Measurements from ENCODE around the gene ZNF500.

The ZNF500 gene

GRCh38 chr16:4709481-4709880 is 57.5 kb downstream of the ZNF500 start:
- H3K4me1 ChIP-seq (ENCODE audit: control insufficient read depth in 2 of 2, insufficient read depth in 2 of 2, low read length in 2 of 2): no peaks in the 10 kb centered on the region
- H3K9ac ChIP-seq (ENCODE audit: low read depth in 1 of 2, low read length in 2 of 2): no peak overlapping the region
- H3K27ac ChIP-seq (ENCODE audit: low read depth in 2 of 2, low read length in 2 of 2): no peak overlapping the region
- H3K9me3 ChIP-seq (ENCODE audit: control insufficient read depth in 2 of 2, low read length in 2 of 2): no peaks in the 10 kb centered on the region
- no peaks in the 10 kb centered on the region for H3K27me3 ChIP-seq (ENCODE audit: control insufficient read depth in 2 of 2, insufficient read depth in 2 of 2, low read length in 2 of 2)
- no peak overlapping the region for H3K4me3 ChIP-seq (ENCODE audit: low read length in 2 of 2)
- peaks cover 28 to 34% of the 10 kb centered on the region in 2 donors for H3K36me3 ChIP-seq (ENCODE audit: control insufficient read depth in 2 of 2, insufficient read depth in 2 of 2, low read length in 2 of 2)

GRCh38 chr16:4706871-4707270 is 60.1 kb downstream of the ZNF500 start:
- Histone ChIP-seq H3K9ac (ENCODE audit: low read depth in 1 of 2, low read length in 2 of 2) (no peak overlapping the region), H3K36me3 (ENCODE audit: control insufficient read depth in 2 of 2, insufficient read depth in 2 of 2, low read length in 2 of 2) (peaks cover 18 to 24% of the 10 kb centered on the region in 2 donors), H3K4me1 (ENCODE audit: control insufficient read depth in 2 of 2, insufficient read depth in 2 of 2, low read length in 2 of 2) (peaks cover 5 to 12% of the 10 kb centered on the region in 2 donors), H3K27me3 (ENCODE audit: control insufficient read depth in 2 of 2, insufficient read depth in 2 of 2, low read length in 2 of 2) (no peaks in the 10 kb centered on the region), H3K9me3 (ENCODE audit: control insufficient read depth in 2 of 2, low read length in 2 of 2) (no peaks in the 10 kb centered on the region), H3K4me3 (ENCODE audit: low read length in 2 of 2) (no peak overlapping the region), H3K27ac (ENCODE audit: low read depth in 2 of 2, low read length in 2 of 2) (no peak overlapping the region)

- H3K36me3 ChIP-seq (ENCODE audit: control insufficient read depth in 2 of 2, insufficient read depth in 2 of 2, low read length in 2 of 2): peaks cover 23 to 27% of the 10 kb centered on the region in 2 donors
- H3K4me3 ChIP-seq (ENCODE audit: low read length in 2 of 2): no peak overlapping the region
Measured at GRCh38 chr16:4704913-4705312, 62.0 kb downstream of the ZNF500 start.

GRCh38 chr16:4704491-4704890 is 62.5 kb downstream of the ZNF500 start:
- Histone ChIP-seq H3K9me3 (ENCODE audit: control insufficient read depth in 2 of 2, low read length in 2 of 2) (no peaks in the 10 kb centered on the region), H3K36me3 (ENCODE audit: control insufficient read depth in 2 of 2, insufficient read depth in 2 of 2, low read length in 2 of 2) (peaks cover 21 to 31% of the 10 kb centered on the region in 2 donors), H3K9ac (ENCODE audit: low read depth in 1 of 2, low read length in 2 of 2) (no peak overlapping the region), H3K27ac (ENCODE audit: low read depth in 2 of 2, low read length in 2 of 2) (no peak overlapping the region), H3K27me3 (ENCODE audit: control insufficient read depth in 2 of 2, insufficient read depth in 2 of 2, low read length in 2 of 2) (no peaks in the 10 kb centered on the region), H3K4me1 (ENCODE audit: control insufficient read depth in 2 of 2, insufficient read depth in 2 of 2, low read length in 2 of 2) (peaks cover 14 to 19% of the 10 kb centered on the region in 2 donors), H3K4me3 (ENCODE audit: low read length in 2 of 2) (no peak overlapping the region)

More at GRCh38 chr16:4704913-4705312, 62.0 kb downstream of the ZNF500 start:
- Histone ChIP-seq H3K9ac (ENCODE audit: low read depth in 1 of 2, low read length in 2 of 2) (no peak overlapping the region), H3K27ac (ENCODE audit: low read depth in 2 of 2, low read length in 2 of 2) (no peak overlapping the region), H3K9me3 (ENCODE audit: control insufficient read depth in 2 of 2, low read length in 2 of 2) (no peaks in the 10 kb centered on the region), H3K4me1 (ENCODE audit: control insufficient read depth in 2 of 2, insufficient read depth in 2 of 2, low read length in 2 of 2) (peaks cover 14 to 19% of the 10 kb centered on the region in 2 donors), H3K27me3 (ENCODE audit: control insufficient read depth in 2 of 2, insufficient read depth in 2 of 2, low read length in 2 of 2) (no peaks in the 10 kb centered on the region)

- H3K4me1 ChIP-seq (ENCODE audit: control insufficient read depth in 2 of 2, insufficient read depth in 2 of 2, low read length in 2 of 2): peaks cover 14 to 19% of the 10 kb centered on the region in 2 donors
- H3K9ac ChIP-seq (ENCODE audit: low read depth in 1 of 2, low read length in 2 of 2): no peak overlapping the region
- H3K27me3 ChIP-seq (ENCODE audit: control insufficient read depth in 2 of 2, insufficient read depth in 2 of 2, low read length in 2 of 2): no peaks in the 10 kb centered on the region
- H3K36me3 ChIP-seq (ENCODE audit: control insufficient read depth in 2 of 2, insufficient read depth in 2 of 2, low read length in 2 of 2): peaks cover 27 to 36% of the 10 kb centered on the region in 2 donors
- no peak overlapping the region for H3K4me3 ChIP-seq (ENCODE audit: low read length in 2 of 2)
- H3K27ac ChIP-seq (ENCODE audit: low read depth in 2 of 2, low read length in 2 of 2): no peak overlapping the region
- H3K9me3 ChIP-seq (ENCODE audit: control insufficient read depth in 2 of 2, low read length in 2 of 2): no peaks in the 10 kb centered on the region
Measured at GRCh38 chr16:4703906-4704305, 63.1 kb downstream of the ZNF500 start.

- peaks cover 28 to 40% of the 10 kb centered on the region in 2 donors for H3K36me3 ChIP-seq (ENCODE audit: control insufficient read depth in 2 of 2, insufficient read depth in 2 of 2, low read length in 2 of 2)
- H3K27ac ChIP-seq (ENCODE audit: low read depth in 2 of 2, low read length in 2 of 2): peak overlapping the region; percentile 84 to 88
- H3K9ac ChIP-seq (ENCODE audit: low read depth in 1 of 2, low read length in 2 of 2): peak overlapping the region in 1 of 2 donors; percentile 66
Measured at GRCh38 chr16:4702466-4702808, 64.5 kb downstream of the ZNF500 start.

GRCh38 chr16:4701791-4702465 is 65.0 kb downstream of the ZNF500 start:
- Histone ChIP-seq H3K4me1 (ENCODE audit: control insufficient read depth in 2 of 2, insufficient read depth in 2 of 2, low read length in 2 of 2) (peaks cover 14 to 19% of the 10 kb centered on the region in 2 donors), H3K4me3 (ENCODE audit: low read length in 2 of 2) (peak overlapping the region; percentile 38 to 49), H3K9ac (ENCODE audit: low read depth in 1 of 2, low read length in 2 of 2) (peak overlapping the region; percentile 38 to 66), H3K27me3 (ENCODE audit: control insufficient read depth in 2 of 2, insufficient read depth in 2 of 2, low read length in 2 of 2) (no peaks in the 10 kb centered on the region), H3K36me3 (ENCODE audit: control insufficient read depth in 2 of 2, insufficient read depth in 2 of 2, low read length in 2 of 2) (peaks cover 30 to 42% of the 10 kb centered on the region in 2 donors), H3K27ac (ENCODE audit: low read depth in 2 of 2, low read length in 2 of 2) (peak overlapping the region; percentile 84 to 88), H3K9me3 (ENCODE audit: control insufficient read depth in 2 of 2, low read length in 2 of 2) (no peaks in the 10 kb centered on the region)

More at GRCh38 chr16:4702466-4702808, 64.5 kb downstream of the ZNF500 start:
- no peaks in the 10 kb centered on the region for H3K27me3 ChIP-seq (ENCODE audit: control insufficient read depth in 2 of 2, insufficient read depth in 2 of 2, low read length in 2 of 2)
- H3K9me3 ChIP-seq (ENCODE audit: control insufficient read depth in 2 of 2, low read length in 2 of 2): no peaks in the 10 kb centered on the region
- H3K4me3 ChIP-seq (ENCODE audit: low read length in 2 of 2): no peak overlapping the region
- peaks cover 14 to 19% of the 10 kb centered on the region in 2 donors for H3K4me1 ChIP-seq (ENCODE audit: control insufficient read depth in 2 of 2, insufficient read depth in 2 of 2, low read length in 2 of 2)

- peak overlapping the region; percentile 84 to 88 for H3K27ac ChIP-seq (ENCODE audit: low read depth in 2 of 2, low read length in 2 of 2)
- H3K9ac ChIP-seq (ENCODE audit: low read depth in 1 of 2, low read length in 2 of 2): peak overlapping the region; percentile 38 to 66
Measured at GRCh38 chr16:4700997-4701743, 65.8 kb downstream of the ZNF500 start.

GRCh38 chr16:4700380-4700996 is 66.5 kb downstream of the ZNF500 start:
- Histone ChIP-seq H3K9ac (ENCODE audit: low read depth in 1 of 2, low read length in 2 of 2) (no peak overlapping the region), H3K36me3 (ENCODE audit: control insufficient read depth in 2 of 2, insufficient read depth in 2 of 2, low read length in 2 of 2) (peaks cover 37 to 52% of the 10 kb centered on the region in 2 donors), H3K4me1 (ENCODE audit: control insufficient read depth in 2 of 2, insufficient read depth in 2 of 2, low read length in 2 of 2) (peaks cover 14 to 19% of the 10 kb centered on the region in 2 donors), H3K27ac (ENCODE audit: low read depth in 2 of 2, low read length in 2 of 2) (no peak overlapping the region), H3K9me3 (ENCODE audit: control insufficient read depth in 2 of 2, low read length in 2 of 2) (no peaks in the 10 kb centered on the region), H3K4me3 (ENCODE audit: low read length in 2 of 2) (no peak overlapping the region), H3K27me3 (ENCODE audit: control insufficient read depth in 2 of 2, insufficient read depth in 2 of 2, low read length in 2 of 2) (no peaks in the 10 kb centered on the region)

More at GRCh38 chr16:4700997-4701743, 65.8 kb downstream of the ZNF500 start:
- H3K9me3 ChIP-seq (ENCODE audit: control insufficient read depth in 2 of 2, low read length in 2 of 2): no peaks in the 10 kb centered on the region
- peak overlapping the region; percentile 38 to 49 for H3K4me3 ChIP-seq (ENCODE audit: low read length in 2 of 2)
- H3K4me1 ChIP-seq (ENCODE audit: control insufficient read depth in 2 of 2, insufficient read depth in 2 of 2, low read length in 2 of 2): peaks cover 14 to 19% of the 10 kb centered on the region in 2 donors
- no peaks in the 10 kb centered on the region for H3K27me3 ChIP-seq (ENCODE audit: control insufficient read depth in 2 of 2, insufficient read depth in 2 of 2, low read length in 2 of 2)
- peaks cover 30 to 45% of the 10 kb centered on the region in 2 donors for H3K36me3 ChIP-seq (ENCODE audit: control insufficient read depth in 2 of 2, insufficient read depth in 2 of 2, low read length in 2 of 2)

Data from mucosa of rectum (tissue), 2 donors.